HG02840 (cell line): ENCODE measurements around the gene TBL2.
"Not testable (repeated sequence)": the region's sequence is repeated elsewhere in the genome, so short reads cannot be mapped to it uniquely, and the experiment has no call there.

Experiments used
- ATAC-seq: cut with Tn5 transposase; IDR thresholded peaks from one replicate; pipeline ENCODE4 v1.9.1; 2021; ENCODE audit warnings: mild to moderate bottlenecking, moderate library complexity, moderate number of reproducible peaks; ENCODE audit not compliant: unreplicated experiment, low FRiP score

Gene TBL2

DNA sequence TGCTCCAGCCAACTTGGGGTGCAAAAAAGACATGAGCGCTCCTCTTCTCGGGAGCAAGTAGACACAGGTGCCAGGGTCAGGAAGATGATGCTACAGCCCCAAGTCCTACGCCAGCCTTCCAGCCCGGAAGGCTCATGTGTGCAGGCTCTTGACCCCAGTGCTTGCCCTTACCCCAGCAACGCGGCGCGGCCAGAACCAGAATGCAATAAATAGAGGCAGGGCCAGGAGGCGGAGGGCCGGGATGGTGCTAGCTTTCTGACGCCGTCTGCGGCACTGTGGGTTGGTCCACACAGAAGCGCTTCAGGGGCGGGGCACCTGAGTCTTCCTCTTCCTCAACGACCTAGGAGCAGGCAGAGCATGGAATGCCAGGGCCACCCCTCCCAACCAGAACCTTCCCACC, 41.3 kb downstream of the TBL2 start:
- ATAC-seq = no peak

DNA sequence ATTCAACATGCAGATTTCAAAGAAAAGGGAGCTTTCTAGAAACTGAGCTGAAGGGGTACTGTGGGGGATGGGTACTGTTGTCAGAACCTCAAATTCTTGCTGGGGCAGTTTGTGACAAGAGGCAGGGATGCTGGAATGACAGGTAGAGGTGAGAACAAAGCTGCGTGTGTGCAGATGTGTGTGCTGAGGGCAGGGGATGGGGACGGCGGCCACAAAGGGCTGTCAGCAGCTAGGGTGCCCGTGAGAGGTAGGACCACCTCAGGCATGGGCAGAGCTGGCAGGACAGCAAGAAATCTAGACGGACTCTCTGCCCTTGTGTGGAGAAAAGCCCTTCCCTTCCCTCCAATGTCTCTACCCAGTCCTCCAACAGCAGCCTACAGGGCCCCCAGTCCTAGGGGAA, 41.9 kb downstream of the TBL2 start:
- ATAC-seq = no peak

DNA sequence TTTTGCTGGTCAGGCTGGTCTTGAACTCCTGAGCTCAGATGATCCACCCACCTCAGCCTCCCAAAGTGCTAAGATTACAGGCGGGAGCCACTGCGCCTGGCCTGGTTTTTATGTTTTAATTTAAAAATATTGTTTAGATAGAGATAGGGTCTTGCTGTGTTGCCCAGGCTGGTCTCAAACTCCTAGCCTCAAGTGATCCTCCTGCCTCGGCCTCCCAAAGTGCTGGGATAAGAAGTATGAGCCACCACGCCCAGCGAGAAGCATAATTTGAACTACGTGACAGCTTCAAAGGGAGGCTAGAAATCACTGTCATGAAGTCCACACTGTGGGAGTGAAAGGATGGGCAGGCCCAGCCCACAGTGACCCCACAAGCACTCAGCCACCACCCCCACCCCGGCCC, 42.5 kb downstream of the TBL2 start:
- not testable (repeated sequence) for ATAC-seq

DNA sequence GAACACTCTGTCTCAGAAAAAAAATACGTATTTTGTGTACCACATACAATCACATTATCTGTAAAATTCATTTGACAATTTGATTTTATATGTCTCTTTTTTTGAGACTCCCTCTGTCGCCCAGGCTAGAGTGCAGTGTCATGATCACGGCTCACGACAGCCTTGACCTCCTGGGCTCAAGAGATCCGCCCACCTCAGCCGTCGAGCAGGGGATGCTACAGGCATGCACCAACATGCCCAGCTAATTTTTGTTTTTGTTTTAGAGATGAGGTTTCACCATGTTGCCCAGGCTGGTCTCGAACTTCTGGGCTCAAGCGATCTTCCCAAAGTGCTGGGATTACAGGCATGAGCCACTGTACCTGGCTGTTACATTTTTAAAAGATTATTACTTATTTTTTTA, 44.6 kb downstream of the TBL2 start:
- ATAC-seq = no peak

DNA sequence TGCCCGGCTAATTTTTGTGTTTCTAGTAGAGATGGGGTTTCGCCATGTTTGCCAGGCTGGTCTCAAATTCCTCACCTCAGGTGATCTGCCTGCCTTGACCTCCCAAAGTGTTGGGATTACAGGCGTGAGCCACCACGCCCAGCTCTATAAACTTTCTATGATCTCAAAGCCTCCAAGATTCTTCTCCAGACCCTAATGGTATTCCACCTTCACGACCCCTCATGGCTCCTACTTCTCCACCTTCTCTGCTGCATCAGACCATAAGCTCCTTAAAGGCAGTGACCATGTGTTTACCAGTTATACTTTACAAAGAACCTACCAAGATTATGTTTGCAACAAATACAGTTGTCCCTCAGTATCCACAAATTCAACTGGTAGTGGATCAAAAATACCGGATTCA, 46.2 kb downstream of the TBL2 start:
- ATAC-seq = no peak

DNA sequence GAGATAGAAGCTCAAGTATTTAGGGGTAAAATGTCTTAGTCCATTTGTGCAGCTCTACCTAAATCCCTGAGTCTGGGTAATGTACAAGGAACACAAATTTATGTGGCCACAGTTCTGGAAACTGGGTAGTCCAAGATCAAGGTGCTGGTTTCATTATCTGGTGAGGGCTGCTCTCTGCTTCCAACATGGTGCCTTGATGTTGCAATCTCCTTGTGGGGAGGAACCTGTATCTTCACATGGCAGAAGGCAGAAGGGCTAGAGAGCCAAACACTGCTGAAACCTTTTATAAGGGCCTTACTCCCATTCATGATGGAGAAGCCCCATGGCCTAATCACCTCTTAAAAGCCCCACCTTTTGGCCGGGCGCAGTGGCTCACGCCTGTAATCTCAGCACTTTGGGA, 47.6 kb downstream of the TBL2 start:
- no peak for ATAC-seq

DNA sequence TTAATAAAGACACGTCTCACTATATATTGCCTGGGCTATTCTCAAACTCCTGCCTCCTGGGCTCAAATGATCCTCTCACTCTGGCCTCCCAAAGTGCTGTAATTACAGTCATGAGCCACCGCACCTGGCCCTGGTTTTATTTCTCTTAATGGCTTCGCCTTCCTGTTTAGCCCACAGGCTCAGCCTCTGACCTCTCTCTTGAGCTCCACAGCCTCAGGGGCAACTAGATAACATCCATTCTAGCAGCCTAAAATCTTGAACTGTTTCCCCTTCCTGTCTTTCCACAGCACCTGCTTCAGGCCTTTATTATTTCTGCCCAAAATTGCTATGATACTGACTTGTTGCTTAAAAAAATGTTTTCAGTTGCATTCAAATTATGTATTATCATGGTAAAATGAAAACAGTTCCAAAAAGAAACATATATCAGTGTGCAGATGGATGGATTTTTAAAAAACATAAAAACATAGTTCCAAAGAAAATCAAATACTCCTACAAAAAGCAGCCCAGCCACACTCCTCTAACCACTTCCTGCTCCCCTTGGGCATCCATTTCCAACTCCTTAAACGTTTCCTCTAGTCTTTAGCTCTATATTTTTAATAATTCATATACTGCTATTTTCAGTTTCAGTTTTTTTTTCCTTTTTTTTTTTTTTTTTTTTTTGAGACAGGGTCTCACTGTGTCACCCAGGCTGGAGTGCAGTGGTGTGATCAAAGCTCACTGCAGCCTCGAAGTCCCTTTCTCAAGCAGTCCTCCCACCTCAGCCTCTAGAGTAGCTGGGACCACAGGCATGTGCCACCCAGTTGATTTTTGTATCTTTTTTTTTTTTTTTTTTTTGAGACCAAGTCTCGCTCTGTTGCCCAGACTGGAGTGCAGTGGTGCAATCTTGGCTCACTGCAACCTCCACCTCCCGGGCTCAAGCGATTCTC, 51.2 kb downstream of the TBL2 start:
- no peak for ATAC-seq

DNA sequence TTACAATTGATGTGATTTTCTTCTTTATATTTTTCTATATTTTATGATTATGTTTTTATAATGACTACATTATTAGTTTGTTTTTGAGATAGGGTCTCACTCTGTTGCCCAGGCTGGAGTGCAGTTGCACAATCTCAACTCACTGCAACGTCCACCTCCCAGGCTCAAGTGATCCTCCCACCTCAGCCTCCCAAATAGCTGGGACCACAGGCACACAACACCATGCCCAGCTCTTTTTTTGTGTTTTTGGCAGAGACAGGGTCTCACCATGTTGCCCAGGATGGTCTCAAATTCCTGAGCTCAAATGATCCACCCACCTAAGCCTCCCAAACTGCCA, 52.3 kb downstream of the TBL2 start:
- ATAC-seq = not testable (repeated sequence)

DNA sequence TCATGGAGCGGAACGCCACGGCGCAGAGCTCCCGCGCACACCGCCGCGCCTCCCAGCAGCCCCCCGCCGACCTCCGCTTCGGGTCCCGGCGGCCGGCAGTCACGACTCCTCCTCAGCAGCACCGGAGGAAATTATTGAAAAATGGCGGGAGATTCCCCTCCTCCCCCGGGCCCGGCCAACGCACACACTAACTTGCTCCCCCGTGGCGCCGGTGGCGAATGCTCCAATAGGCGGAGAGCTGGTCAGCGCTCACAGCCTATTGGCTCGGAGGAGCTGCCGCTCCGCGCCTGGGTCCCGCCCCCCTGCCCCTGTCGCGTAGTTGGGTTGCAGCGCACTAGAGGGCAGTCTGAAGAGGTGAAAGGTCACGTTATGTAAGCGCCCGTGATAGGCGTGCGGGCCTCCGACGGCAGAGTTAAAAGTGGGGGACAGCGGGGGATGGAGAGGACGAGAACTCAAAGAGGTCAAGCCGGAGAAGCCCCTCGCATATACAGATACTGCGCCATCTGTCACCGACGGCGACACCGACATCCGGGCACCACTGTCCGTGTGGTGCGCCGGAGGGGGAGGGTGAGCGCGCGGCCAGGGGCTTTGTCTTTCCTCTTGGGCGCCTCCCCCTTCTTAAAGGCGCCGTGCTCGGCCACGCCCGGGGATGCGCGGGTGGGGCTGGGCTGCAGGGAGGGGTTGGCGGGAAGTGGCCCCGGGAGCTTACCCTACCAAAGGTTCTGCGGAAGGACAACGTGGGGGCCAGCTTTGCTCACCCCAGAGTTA, 56.1 kb downstream of the TBL2 start, which contains the start of gene BAZ1B:
TSS of gene BAZ1B (minus strand) at position 189 of the 768 bp plus-strand sequence. CDS start 360 bp downstream, outside the sequence.
- ATAC-seq = peak; percentile 88

DNA sequence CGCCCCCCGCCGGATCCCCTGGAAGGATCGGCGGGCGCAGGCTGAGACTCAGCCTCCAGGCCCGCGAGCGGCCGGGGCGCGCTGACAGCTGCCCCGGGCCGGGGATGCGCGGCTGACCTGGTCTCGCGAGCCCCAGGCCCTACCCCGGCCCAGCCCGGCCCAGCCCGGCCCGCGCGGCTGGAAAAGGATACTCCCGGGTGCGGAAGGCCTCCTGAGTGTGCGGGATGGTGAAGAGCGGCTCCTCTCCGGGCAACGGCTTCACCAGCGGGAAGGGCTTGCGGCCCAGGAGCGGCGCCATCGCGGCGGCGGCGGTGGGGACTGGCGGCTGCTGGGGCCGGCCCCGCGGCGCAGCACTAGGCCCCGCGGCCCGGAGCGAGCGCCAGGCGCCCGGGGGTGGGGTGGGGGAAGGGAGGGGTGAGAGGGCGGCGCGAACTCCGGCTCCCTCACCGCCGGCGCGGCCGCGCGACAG, 56.7 kb downstream of the TBL2 start:
- ATAC-seq = peak; percentile 48

DNA sequence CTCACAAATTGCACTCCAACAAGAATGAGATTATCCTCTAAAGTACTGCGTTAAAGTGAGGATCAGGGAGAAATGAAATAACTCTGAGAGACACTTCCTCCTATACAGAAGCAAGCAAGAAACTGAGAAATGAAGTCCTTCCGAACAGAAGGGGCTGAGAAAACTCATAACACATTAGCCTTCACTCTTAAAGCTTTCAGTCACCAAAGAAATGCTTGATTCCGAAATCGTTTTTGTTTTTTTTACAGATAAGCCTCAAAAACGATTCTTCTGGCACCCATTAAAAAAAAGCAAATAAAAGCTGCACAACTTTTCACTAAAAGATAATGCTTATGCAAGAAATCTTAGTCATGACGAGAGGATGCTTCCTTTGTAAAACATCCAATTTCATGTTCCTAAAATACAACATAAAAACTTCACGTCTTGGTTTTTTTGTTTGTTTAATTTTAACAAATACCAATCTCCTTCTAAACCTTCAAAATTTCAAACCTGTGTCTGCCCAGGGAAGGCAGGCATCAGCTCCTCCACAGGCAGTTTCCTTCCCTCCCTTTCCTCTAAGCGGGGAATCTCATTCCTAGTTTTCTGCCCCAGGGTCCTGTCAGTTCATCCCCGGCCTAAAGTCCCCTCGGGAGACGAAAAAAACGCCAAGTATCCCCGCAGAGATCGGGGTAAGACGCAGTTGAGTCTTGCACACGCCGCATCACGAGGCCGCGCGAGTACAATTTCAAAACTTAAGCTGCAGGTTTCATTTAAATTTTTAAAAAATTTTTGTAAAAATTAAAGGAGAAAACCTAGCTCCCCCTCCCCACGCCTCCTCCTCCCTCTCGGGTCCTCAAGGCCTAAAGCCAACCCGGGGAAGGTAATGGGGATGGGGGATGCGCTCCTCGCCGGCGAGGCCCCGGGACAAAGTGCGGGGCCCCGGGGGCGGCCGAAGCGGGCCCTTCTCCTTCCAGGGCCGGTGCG, 57.4 kb downstream of the TBL2 start:
- ATAC-seq = no peak

DNA sequence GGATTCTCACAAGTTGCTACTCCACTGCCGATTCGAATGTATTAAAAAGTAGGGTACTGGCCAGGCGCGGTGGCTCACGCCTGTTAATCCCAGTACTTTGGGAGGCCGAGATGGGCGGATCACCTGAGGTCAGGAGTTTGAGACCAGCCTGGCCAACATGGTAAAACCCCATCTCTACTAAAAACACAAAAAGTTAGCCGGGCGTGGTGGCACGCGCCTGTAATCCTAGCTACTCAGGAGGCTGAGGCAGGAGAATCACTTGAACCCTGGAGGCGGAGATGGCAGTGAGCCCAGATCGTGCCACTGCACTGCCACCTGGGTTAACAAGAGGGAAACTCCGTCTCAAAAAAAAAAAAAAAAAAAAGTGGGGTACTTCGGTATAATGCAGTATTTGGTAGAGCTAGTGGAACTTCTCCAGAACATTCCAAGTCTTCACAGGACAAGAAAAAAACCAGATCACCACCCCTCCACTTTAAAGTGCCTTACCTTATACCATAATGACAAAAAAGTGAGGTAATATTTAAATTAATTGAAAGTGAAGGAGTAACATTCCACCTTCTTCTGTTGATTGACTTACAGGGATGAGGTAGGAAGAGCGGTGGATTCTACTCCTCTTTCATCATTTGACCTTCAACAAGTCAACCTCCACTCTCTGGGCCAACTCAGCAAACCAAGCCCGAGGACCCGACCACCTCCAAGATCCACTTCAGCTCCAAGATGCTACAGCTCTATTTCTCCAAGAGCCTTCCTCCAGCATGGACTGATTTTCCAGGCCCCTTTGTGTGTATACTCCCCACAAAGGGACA, 58.3 kb downstream of the TBL2 start:
- ATAC-seq = no peak

DNA sequence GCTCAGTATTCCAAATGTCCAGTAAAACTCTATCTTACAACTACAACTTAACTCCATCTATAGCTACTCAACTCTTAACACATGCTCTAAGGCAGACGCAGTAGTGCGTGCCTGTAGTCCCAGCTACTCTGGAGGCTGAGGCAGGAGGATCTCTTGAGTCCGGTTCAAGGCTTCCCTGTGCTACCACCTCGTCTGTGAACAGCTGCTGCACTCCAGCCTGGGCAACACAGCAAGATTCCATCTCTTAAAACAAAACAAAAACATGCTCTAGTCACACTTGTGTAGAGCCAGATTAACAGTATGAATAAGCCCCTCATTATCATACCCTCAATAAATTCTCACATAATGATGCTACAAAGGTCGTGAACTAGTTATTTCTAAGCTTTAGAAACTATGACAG, 59.9 kb downstream of the TBL2 start:
- no peak for ATAC-seq
